ENCODE data around the gene CRACR2A. TPM values are rescaled to one million over a fixed set of nuclear protein-coding genes. Genes with fewer than 3 reads are reported as not detected.

The CRACR2A gene
- total and polyA plus RNA-seq, 2 of the 8 experiments (the other 6 are each of a cell fraction or from before 2014, with no cell fraction given): 0.85 to 3.2 TPM

DNA sequence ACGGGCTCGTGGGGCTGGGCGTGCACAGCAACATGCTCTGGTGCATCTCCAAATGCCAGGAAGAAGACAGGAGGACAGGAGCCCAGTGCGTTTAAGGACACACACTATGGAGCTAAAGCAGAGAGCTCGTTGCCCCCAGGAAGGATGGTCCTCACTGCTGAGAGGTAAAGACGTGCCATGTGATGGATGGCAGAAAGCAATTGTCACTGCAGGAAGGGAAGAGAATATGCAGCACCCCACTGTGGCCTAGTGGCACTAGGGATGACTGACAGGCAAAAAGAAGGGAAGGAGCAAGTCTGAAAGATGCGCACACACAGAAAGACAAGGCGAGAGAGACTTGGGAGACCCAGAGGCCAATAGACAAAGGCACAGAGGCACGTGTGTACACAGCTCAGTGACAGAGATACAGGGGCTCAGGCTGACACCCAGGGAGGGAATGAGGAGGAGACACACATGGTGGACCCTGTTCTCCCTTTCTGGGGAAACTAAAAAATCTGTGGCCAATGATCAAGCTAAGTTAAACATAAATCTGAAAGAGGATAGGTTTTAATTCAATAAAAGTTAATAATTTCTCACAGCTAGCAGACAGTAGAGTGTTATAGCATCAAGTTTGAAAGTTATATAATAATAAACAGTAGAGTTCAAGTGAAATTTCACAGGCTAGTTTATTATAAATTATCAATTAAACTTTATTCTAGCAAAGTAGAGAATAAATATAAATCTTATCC is 78.8 kb downstream of the CRACR2A start:
- Histone ChIP-seq H2AK5ac (ENCODE audit: low read depth, low read length) (no peak overlapping the region), H3K27me3 (replicated peaks in 1 of 4; ENCODE audit: control insufficient read depth in 3 of 4, extremely low read depth in 1 of 4, insufficient read depth in 3 of 4, low read length in 3 of 4) (no peaks in the 10 kb centered on the region), H2BK12ac (ENCODE audit: low read depth, low read length) (peak overlapping the region; percentile 30; the same call in 1 of the 2 replicates), H2BK15ac (ENCODE audit: low read length) (no peak overlapping the region), H2AFZ (ENCODE audit: low read length) (no peak overlapping the region), H3K4me2 (ENCODE audit: insufficient read depth in 1 of 2, low read depth in 2 of 2, low read length in 2 of 2) (no peak overlapping the region), H3K4me3 (ENCODE audit: extremely low read depth in 1 of 4, insufficient read depth in 2 of 4, low read depth in 3 of 4, low read length in 4 of 4) (no peak overlapping the region), H2BK5ac (ENCODE audit: low read depth, low read length) (no peak overlapping the region), H3K4ac (replicated peaks; ENCODE audit: insufficient read length, low read depth, low read length) (no peak overlapping the region), H3K36me3 (ENCODE audit: control insufficient read depth in 2 of 4, insufficient read depth in 4 of 4, low read length in 3 of 4) (no peaks in the 10 kb centered on the region), H3K23me2 (ENCODE audit: low read depth, low read length) (no peaks in the 10 kb centered on the region), H3K23ac (ENCODE audit: insufficient read length) (no peak overlapping the region), H4K5ac (ENCODE audit: insufficient read length, low read depth, low read length) (no peak overlapping the region), H4K20me1 (replicated peaks in 1 of 2; ENCODE audit: control insufficient read depth in 1 of 2, insufficient read depth in 2 of 2, low read length in 2 of 2) (no peaks in the 10 kb centered on the region), H3K56ac (replicated peaks; ENCODE audit: insufficient read length, low read depth, low read length) (no peak overlapping the region), H3K79me2 (ENCODE audit: control insufficient read depth in 1 of 2, insufficient read depth in 2 of 2, low read length in 2 of 2) (no peaks in the 10 kb centered on the region), H3K14ac (ENCODE audit: insufficient read length) (no peak overlapping the region), H3K4me1 (replicated peaks in 1 of 4; ENCODE audit: control insufficient read depth in 3 of 4, insufficient read depth in 4 of 4, low read length in 3 of 4) (no peaks in the 10 kb centered on the region), H3K9ac (replicated peaks in 1 of 4; ENCODE audit: extremely low read depth in 1 of 4, low read depth in 3 of 4, low read length in 3 of 4) (no peak overlapping the region), H2BK120ac (replicated peaks; ENCODE audit: low read depth, low read length) (no peak overlapping the region), H3K79me1 (ENCODE audit: low read depth, low read length) (0 out of 2 replicates have a peak, but pooled peaks cover 2% of the 10 kb centered on the region), H3K9me3 (ENCODE audit: insufficient read depth in 2 of 2, low read depth in 1 of 2, low read length in 1 of 2) (no peaks in the 10 kb centered on the region), H4K8ac (ENCODE audit: extremely low read depth, insufficient read depth, low read length) (peak overlapping the region; percentile 9; the same call in 1 of the 2 replicates), H2BK20ac (ENCODE audit: low read length) (no peak overlapping the region), H4K91ac (replicated peaks; ENCODE audit: insufficient read length, low read length) (no peak overlapping the region), H3K27ac (ENCODE audit: low read depth, low read length) (no peak overlapping the region), H3K18ac (ENCODE audit: extremely low read depth, low read length) (no peak overlapping the region)
- POLR2A ChIA-PET (ENCODE audit: partially characterized antibody): interaction anchor here (0.6 to 1.5 kb wide), 3 partner anchors 11 to 513 kb away, joined by 3 read pairs; no protein-coding TSS in a partner anchor
- WGBS, 2 experiments (ENCODE audit: extremely low coverage in 1 of 2, insufficient coverage in 1 of 2, insufficient read length in 1 of 2, insufficient replicate concordance in 2 of 2, low coverage in 1 of 2, low lambda C conversion rate in 2 of 2, missing lambda C conversion rate in 1 of 2): 81% methylated on average over 9 of the region's 9 CpGs; no CpG with 5 or more reads in 1 of the 2 experiments
- FAIRE-seq (no peak), DNase-seq (ENCODE audit: low read depth in 1 of 2, low spot score in 2 of 2) (no peak)
- CTCF ChIA-PET (ENCODE audit: partially characterized antibody): interaction anchor here (0.8 to 3.7 kb wide), 17 partner anchors 9 to 374 kb away, joined by 3 to 19 read pairs (median 4); no protein-coding TSS in a partner anchor
- TF ChIP-seq RNF2 (IDR thresholded peaks at IDR 0.05; ENCODE audit: borderline replicate concordance, low read depth, low read length, missing control alignments, poor library complexity, severe bottlenecking) (no peak), EZH2 (IDR thresholded peaks at IDR 0.05; ENCODE audit: low read depth, low read length, severe bottlenecking) (no peak), POLR2A (IDR thresholded peaks at IDR 0.05; ENCODE audit: control extremely low read depth in 1 of 2, low read depth in 2 of 2, low read length in 2 of 2) (no peak), CHD2 (IDR thresholded peaks at IDR 0.05; ENCODE audit: low read length) (no peak), POU5F1 (IDR thresholded peaks at IDR 0.05; ENCODE audit: low read depth, low read length) (no peak), YY1 (IDR thresholded peaks at IDR 0.05; ENCODE audit: low read depth, low read length) (no peak), JUN (IDR thresholded peaks at IDR 0.05; ENCODE audit: low read depth, low read length) (no peak), BRCA1 (IDR thresholded peaks at IDR 0.05; ENCODE audit: low read depth, low read length) (no peak), FOSL1 (IDR thresholded peaks at IDR 0.05; ENCODE audit: insufficient read depth, low read depth, low read length) (no peak)
